GM23338 (cell line): ENCODE results near the gene PDE1C. TPM values are rescaled to one million over a fixed set of nuclear protein-coding genes. Genes with fewer than 3 reads are reported as not detected.

Source experiments
- ATAC-seq: fragments of 200-7000 bp; cut with Tn5 transposase; 3 replicates; pipeline ENCODE4 v1.9.1; 2020
- DNase-seq: peaks from one replicate; pipeline ENCODE4 v3.0.0-alpha.2; 2015; ENCODE audit warnings: low spot score
- H2AFZ ChIP-seq: fragments of 200-600 bp; sonication (generic); 2 replicates; pipeline ENCODE4 v1.8.0; 2016; ENCODE audit warnings: antibody characterized with exemption, mild to moderate bottlenecking, moderate library complexity
- H3F3A ChIP-seq: fragments of 200-600 bp; sonication (generic); replicated peaks from 2 replicates; pipeline ENCODE4 v1.8.0; 2017; ENCODE audit warnings: antibody characterized with exemption, mixed run types, low read depth
- H3K27ac ChIP-seq: fragments of 200-600 bp; sonication (generic); 2 replicates; pipeline ENCODE4 v1.6.1; 2016; ENCODE audit warnings: low read depth
- H3K27me3 ChIP-seq: fragments of 200-600 bp; sonication (generic); 2 replicates; pipeline ENCODE4 v1.8.0; 2016; ENCODE audit warnings: mild to moderate bottlenecking, mixed run types, moderate library complexity; ENCODE audit not compliant: insufficient read depth
- H3K36me3 ChIP-seq: fragments of 200-600 bp; sonication (generic); 2 replicates; pipeline ENCODE4 v1.8.0; 2016; ENCODE audit warnings: mild to moderate bottlenecking; ENCODE audit not compliant: insufficient read depth
- H3K4me1 ChIP-seq: fragments of 200-600 bp; sonication (generic); 2 replicates; pipeline ENCODE4 v1.8.0; 2016; ENCODE audit warnings: mild to moderate bottlenecking, moderate library complexity; ENCODE audit not compliant: insufficient read depth
- H3K4me2 ChIP-seq: fragments of 200-600 bp; sonication (generic); 2 replicates; pipeline ENCODE4 v1.7.1; 2017; ENCODE audit warnings: mixed run types
- H3K4me3 ChIP-seq: fragments of 200-600 bp; sonication (generic); 2 replicates; pipeline ENCODE4 v1.6.1; 2016; ENCODE audit warnings: mixed run types
- H3K79me2 ChIP-seq: fragments of 200-600 bp; sonication (generic); replicated peaks from 2 replicates; pipeline ENCODE4 v1.8.0; 2017; ENCODE audit warnings: mild to moderate bottlenecking; ENCODE audit not compliant: insufficient read depth
- H3K9me2 ChIP-seq: fragments of 200-600 bp; sonication (generic); 2 replicates; pipeline ENCODE4 v1.8.0; 2017; ENCODE audit not compliant: insufficient read depth
- H4K20me1 ChIP-seq: fragments of 200-600 bp; sonication (generic); replicated peaks from 2 replicates; pipeline ENCODE4 v1.8.0; 2017; ENCODE audit warnings: mild to moderate bottlenecking; ENCODE audit not compliant: insufficient read depth
- H3K27ac Mint-ChIP-seq: 2 replicates; pipeline ENCODE4 v1.8.0; 2020; ENCODE audit warnings: inconsistent platforms, mild to moderate bottlenecking, moderate library complexity, mixed read lengths
- H3K27me3 Mint-ChIP-seq: 3 replicates; pipeline ENCODE4 v1.8.0; 2022; ENCODE audit warnings: low read depth, mild to moderate bottlenecking, moderate library complexity, mixed read lengths, inconsistent platforms; ENCODE audit not compliant: insufficient read depth, poor library complexity
- H3K36me3 Mint-ChIP-seq: 3 replicates; pipeline ENCODE4 v1.8.0; 2021; ENCODE audit warnings: low read depth, mild to moderate bottlenecking, inconsistent platforms, moderate library complexity, mixed read lengths
- H3K4me1 Mint-ChIP-seq: 3 replicates; pipeline ENCODE4 v1.8.0; 2020; ENCODE audit warnings: mild to moderate bottlenecking, inconsistent platforms, mixed read lengths
- H3K4me3 Mint-ChIP-seq: 3 replicates; pipeline ENCODE4 v1.8.0; 2021; ENCODE audit warnings: moderate library complexity, mild to moderate bottlenecking, inconsistent platforms, mixed read lengths
- H3K9me3 Mint-ChIP-seq: 3 replicates; pipeline ENCODE4 v1.8.0; 2020; ENCODE audit warnings: moderate library complexity, mild to moderate bottlenecking, inconsistent platforms, mixed read lengths
- CREB1 ChIP-seq: fragments of 250-450 bp; sonication (Bioruptor Pico); IDR thresholded peaks from 2 replicates; pipeline ENCODE4 v1.5.0; 2020; ENCODE audit warnings: low read depth, mild to moderate bottlenecking, moderate library complexity
- EZH2 ChIP-seq: fragments of 200-600 bp; sonication (generic); IDR thresholded peaks from one replicate; pipeline ENCODE4 v1.8.0; 2017; ENCODE audit warnings: antibody characterized with exemption, mild to moderate bottlenecking, low read depth; ENCODE audit not compliant: unreplicated experiment
- EZH2phosphoT487 ChIP-seq: fragments of 200-600 bp; sonication (generic); IDR thresholded peaks from one replicate; pipeline ENCODE4 v1.8.1; 2018; ENCODE audit warnings: antibody characterized with exemption; ENCODE audit not compliant: unreplicated experiment
- JUNB ChIP-seq: IDR thresholded peaks from one replicate; pipeline ENCODE4 v1.6.1; 2016; ENCODE audit warnings: antibody characterized with exemption; ENCODE audit not compliant: unreplicated experiment
- NANOG ChIP-seq: IDR thresholded peaks from 2 replicates; pipeline ENCODE4 v1.6.1; 2016; ENCODE audit warnings: antibody characterized with exemption, borderline replicate concordance
- POLR2AphosphoS5 ChIP-seq: IDR thresholded peaks from 2 replicates; pipeline ENCODE4 v1.6.1; 2016; ENCODE audit warnings: antibody characterized with exemption, low read depth
- STAT1 ChIP-seq: IDR thresholded peaks from one replicate; pipeline ENCODE4 v1.6.1; 2016; ENCODE audit warnings: antibody characterized with exemption; ENCODE audit not compliant: unreplicated experiment
- ZNF114 ChIP-seq: fragments of 250-450 bp; sonication (Bioruptor Pico); IDR thresholded peaks from 2 replicates; pipeline ENCODE4 v1.5.0; 2020; ENCODE audit warnings: mild to moderate bottlenecking, moderate library complexity
- ZNF331 ChIP-seq: fragments of 250-450 bp; sonication (Bioruptor Pico); IDR thresholded peaks from 2 replicates; pipeline ENCODE4 v1.5.0; 2020; ENCODE audit warnings: low read depth, mild to moderate bottlenecking, moderate library complexity
- polyA plus RNA-seq: library from polyadenylated mRNA; unstranded; fragments of >200 nt; fragmentation: Nextera tagmentation; extraction: Ambion mirVana; gene quantifications from 2 replicates; pipeline ENCODE4 v1.2.1, GENCODE V29; 2016
- total RNA-seq: library from RNA; depleted of rRNA; stranded (reverse); fragments of >200 nt; shearing (Covaris generic); gene quantifications from 2 replicates; pipeline ENCODE4 v1.2.3, GENCODE V29; 2014
- TF ChIP-seq, protein P1 (sequence below): fragments of 250-450 bp; sonication (Bioruptor Pico); IDR thresholded peaks from 2 replicates; pipeline ENCODE4 v1.5.0; 2020; ENCODE audit warnings: mild to moderate bottlenecking, moderate library complexity
- TF ChIP-seq, protein P2 (sequence below), 2 experiments: fragments of 200-600 bp in 1 of 2; sonication (generic) in 1 of 2; conservative IDR thresholded peaks; 2 replicates each; pipeline versions ENCODE4 v1.5.1 to v1.6.1; 2016 to 2017; ENCODE audit warnings: antibody characterized with exemption in 2 of 2, low read depth in 2 of 2, mild to moderate bottlenecking in 2 of 2, moderate library complexity in 1 of 2
- TF ChIP-seq, protein P3 (sequence below): IDR thresholded peaks from 2 replicates; pipeline ENCODE4 v1.6.1; 2016; ENCODE audit warnings: antibody characterized with exemption
- TF ChIP-seq, protein P4 (sequence below): IDR thresholded peaks from one replicate; pipeline ENCODE4 v1.6.1; 2018; ENCODE audit warnings: antibody characterized with exemption; ENCODE audit not compliant: unreplicated experiment

The PDE1C gene
- total and polyA plus RNA-seq, 2 experiments from 2014 or later = 0.28 TPM; not detected in 1

DNA sequence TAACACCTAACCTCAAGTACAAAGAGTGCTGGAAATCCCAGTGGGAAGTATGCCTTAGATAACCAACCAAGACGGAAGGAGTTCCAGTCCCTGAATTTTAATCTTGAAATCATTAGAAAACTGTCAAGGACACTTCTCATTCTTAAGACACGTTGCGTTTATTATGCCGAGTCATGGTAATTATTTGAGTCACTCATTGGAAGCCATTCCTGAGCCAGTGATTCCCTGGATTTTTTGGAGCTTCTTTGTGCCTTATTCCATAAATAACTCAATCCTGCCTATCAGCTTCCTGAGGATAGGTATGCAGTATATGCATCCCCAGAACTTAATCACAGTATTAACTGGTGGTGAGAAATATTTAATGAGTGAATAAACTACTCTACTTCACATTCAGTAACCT, 305.7 kb downstream of the PDE1C start:
- DNase-seq (no peak), ATAC-seq (no peak)
- Mint-ChIP-seq H3K27ac (no peak overlapping the region), H3K9me3 (no peaks in the 10 kb centered on the region), H3K4me3 (no peak overlapping the region), H3K4me1 (peaks cover 12% of the 10 kb centered on the region; the same call in 2 of the 3 replicates), H3K27me3 (peaks cover 95% of the 10 kb centered on the region), H3K36me3 (no peaks in the 10 kb centered on the region)
- Histone ChIP-seq H3K4me3 (no peak overlapping the region), H3K27ac (no peak overlapping the region), H3K4me1 (peaks cover 16% of the 10 kb centered on the region), H3K27me3 (peaks cover 97% of the 10 kb centered on the region), H3K4me2 (no peak overlapping the region), H3F3A (no peaks in the 10 kb centered on the region), H3K79me2 (no peaks in the 10 kb centered on the region), H2AFZ (no peak overlapping the region), H3K36me3 (no peaks in the 10 kb centered on the region), H3K9me2 (no peaks in the 10 kb centered on the region), H4K20me1 (peaks cover 18% of the 10 kb centered on the region)
- TF ChIP-seq JUNB = no peak
- no peak for TF ChIP-seq STAT1
- no peak for TF ChIP-seq CREB1 (CRISPR knock-in tag)
- no peak for TF ChIP-seq NANOG
- TF ChIP-seq EZH2phosphoT487 = no peak
- no peak for TF ChIP-seq ZNF331 (CRISPR knock-in tag)
- TF ChIP-seq, protein P1, sequence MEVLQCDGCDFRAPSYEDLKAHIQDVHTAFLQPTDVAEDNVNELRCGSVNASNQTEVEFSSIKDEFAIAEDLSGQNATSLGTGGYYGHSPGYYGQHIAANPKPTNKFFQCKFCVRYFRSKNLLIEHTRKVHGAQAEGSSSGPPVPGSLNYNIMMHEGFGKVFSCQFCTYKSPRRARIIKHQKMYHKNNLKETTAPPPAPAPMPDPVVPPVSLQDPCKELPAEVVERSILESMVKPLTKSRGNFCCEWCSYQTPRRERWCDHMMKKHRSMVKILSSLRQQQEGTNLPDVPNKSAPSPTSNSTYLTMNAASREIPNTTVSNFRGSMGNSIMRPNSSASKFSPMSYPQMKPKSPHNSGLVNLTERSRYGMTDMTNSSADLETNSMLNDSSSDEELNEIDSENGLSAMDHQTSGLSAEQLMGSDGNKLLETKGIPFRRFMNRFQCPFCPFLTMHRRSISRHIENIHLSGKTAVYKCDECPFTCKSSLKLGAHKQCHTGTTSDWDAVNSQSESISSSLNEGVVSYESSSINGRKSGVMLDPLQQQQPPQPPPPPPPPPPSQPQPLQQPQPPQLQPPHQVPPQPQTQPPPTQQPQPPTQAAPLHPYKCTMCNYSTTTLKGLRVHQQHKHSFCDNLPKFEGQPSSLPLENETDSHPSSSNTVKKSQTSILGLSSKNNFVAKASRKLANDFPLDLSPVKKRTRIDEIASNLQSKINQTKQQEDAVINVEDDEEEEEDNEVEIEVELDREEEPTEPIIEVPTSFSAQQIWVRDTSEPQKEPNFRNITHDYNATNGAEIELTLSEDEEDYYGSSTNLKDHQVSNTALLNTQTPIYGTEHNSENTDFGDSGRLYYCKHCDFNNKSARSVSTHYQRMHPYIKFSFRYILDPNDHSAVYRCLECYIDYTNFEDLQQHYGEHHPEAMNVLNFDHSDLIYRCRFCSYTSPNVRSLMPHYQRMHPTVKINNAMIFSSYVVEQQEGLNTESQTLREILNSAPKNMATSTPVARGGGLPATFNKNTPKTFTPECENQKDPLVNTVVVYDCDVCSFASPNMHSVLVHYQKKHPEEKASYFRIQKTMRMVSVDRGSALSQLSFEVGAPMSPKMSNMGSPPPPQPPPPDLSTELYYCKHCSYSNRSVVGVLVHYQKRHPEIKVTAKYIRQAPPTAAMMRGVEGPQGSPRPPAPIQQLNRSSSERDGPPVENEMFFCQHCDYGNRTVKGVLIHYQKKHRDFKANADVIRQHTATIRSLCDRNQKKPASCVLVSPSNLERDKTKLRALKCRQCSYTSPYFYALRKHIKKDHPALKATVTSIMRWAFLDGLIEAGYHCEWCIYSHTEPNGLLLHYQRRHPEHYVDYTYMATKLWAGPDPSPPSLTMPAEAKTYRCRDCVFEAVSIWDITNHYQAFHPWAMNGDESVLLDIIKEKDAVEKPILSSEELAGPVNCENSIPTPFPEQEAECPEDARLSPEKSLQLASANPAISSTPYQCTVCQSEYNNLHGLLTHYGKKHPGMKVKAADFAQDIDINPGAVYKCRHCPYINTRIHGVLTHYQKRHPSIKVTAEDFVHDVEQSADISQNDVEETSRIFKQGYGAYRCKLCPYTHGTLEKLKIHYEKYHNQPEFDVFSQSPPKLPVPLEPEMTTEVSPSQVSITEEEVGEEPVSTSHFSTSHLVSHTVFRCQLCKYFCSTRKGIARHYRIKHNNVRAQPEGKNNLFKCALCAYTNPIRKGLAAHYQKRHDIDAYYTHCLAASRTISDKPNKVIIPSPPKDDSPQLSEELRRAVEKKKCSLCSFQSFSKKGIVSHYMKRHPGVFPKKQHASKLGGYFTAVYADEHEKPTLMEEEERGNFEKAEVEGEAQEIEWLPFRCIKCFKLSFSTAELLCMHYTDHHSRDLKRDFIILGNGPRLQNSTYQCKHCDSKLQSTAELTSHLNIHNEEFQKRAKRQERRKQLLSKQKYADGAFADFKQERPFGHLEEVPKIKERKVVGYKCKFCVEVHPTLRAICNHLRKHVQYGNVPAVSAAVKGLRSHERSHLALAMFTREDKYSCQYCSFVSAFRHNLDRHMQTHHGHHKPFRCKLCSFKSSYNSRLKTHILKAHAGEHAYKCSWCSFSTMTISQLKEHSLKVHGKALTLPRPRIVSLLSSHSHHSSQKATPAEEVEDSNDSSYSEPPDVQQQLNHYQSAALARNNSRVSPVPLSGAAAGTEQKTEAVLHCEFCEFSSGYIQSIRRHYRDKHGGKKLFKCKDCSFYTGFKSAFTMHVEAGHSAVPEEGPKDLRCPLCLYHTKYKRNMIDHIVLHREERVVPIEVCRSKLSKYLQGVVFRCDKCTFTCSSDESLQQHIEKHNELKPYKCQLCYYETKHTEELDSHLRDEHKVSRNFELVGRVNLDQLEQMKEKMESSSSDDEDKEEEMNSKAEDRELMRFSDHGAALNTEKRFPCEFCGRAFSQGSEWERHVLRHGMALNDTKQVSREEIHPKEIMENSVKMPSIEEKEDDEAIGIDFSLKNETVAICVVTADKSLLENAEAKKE (CRISPR knock-in tag) = no peak
- TF ChIP-seq, protein P2, sequence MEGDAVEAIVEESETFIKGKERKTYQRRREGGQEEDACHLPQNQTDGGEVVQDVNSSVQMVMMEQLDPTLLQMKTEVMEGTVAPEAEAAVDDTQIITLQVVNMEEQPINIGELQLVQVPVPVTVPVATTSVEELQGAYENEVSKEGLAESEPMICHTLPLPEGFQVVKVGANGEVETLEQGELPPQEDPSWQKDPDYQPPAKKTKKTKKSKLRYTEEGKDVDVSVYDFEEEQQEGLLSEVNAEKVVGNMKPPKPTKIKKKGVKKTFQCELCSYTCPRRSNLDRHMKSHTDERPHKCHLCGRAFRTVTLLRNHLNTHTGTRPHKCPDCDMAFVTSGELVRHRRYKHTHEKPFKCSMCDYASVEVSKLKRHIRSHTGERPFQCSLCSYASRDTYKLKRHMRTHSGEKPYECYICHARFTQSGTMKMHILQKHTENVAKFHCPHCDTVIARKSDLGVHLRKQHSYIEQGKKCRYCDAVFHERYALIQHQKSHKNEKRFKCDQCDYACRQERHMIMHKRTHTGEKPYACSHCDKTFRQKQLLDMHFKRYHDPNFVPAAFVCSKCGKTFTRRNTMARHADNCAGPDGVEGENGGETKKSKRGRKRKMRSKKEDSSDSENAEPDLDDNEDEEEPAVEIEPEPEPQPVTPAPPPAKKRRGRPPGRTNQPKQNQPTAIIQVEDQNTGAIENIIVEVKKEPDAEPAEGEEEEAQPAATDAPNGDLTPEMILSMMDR (conservative IDR thresholded peaks at IDR 0.05; ENCODE audit: low read depth in 2 of 2) = no peak
- TF ChIP-seq ZNF114 (CRISPR knock-in tag) = no peak
- TF ChIP-seq, protein P3, sequence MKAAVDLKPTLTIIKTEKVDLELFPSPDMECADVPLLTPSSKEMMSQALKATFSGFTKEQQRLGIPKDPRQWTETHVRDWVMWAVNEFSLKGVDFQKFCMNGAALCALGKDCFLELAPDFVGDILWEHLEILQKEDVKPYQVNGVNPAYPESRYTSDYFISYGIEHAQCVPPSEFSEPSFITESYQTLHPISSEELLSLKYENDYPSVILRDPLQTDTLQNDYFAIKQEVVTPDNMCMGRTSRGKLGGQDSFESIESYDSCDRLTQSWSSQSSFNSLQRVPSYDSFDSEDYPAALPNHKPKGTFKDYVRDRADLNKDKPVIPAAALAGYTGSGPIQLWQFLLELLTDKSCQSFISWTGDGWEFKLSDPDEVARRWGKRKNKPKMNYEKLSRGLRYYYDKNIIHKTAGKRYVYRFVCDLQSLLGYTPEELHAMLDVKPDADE = no peak
- TF ChIP-seq EZH2 = no peak
- TF ChIP-seq, protein P4, sequence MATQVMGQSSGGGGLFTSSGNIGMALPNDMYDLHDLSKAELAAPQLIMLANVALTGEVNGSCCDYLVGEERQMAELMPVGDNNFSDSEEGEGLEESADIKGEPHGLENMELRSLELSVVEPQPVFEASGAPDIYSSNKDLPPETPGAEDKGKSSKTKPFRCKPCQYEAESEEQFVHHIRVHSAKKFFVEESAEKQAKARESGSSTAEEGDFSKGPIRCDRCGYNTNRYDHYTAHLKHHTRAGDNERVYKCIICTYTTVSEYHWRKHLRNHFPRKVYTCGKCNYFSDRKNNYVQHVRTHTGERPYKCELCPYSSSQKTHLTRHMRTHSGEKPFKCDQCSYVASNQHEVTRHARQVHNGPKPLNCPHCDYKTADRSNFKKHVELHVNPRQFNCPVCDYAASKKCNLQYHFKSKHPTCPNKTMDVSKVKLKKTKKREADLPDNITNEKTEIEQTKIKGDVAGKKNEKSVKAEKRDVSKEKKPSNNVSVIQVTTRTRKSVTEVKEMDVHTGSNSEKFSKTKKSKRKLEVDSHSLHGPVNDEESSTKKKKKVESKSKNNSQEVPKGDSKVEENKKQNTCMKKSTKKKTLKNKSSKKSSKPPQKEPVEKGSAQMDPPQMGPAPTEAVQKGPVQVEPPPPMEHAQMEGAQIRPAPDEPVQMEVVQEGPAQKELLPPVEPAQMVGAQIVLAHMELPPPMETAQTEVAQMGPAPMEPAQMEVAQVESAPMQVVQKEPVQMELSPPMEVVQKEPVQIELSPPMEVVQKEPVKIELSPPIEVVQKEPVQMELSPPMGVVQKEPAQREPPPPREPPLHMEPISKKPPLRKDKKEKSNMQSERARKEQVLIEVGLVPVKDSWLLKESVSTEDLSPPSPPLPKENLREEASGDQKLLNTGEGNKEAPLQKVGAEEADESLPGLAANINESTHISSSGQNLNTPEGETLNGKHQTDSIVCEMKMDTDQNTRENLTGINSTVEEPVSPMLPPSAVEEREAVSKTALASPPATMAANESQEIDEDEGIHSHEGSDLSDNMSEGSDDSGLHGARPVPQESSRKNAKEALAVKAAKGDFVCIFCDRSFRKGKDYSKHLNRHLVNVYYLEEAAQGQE = no peak
- TF ChIP-seq POLR2AphosphoS5 = no peak
